Stomach (tissue), 4 donors: ENCODE results near the gene SPTBN2.

Source experiments
- POLR2A ChIP-seq, 4 donors: fragments of 450-650 bp; IDR thresholded peaks; one replicate each; pipeline ENCODE4 v1.6.1; 2016; ENCODE audit warnings: antibody characterized with exemption in 4 of 4, control low read depth in 2 of 4, mild to moderate bottlenecking in 1 of 4, moderate library complexity in 1 of 4
- TF ChIP-seq, protein P1 (sequence below), 7 experiments: fragments of 450-650 bp in 4 of 7; fragments of 200-600 bp in 3 of 7; sonication (generic) in 3 of 7; IDR thresholded peaks; one replicate each; pipeline ENCODE4 v1.5.1; 2016 to 2019; ENCODE audit warnings: antibody characterized with exemption in 7 of 7, control low read depth in 2 of 7, mild to moderate bottlenecking in 1 of 7

DNA sequence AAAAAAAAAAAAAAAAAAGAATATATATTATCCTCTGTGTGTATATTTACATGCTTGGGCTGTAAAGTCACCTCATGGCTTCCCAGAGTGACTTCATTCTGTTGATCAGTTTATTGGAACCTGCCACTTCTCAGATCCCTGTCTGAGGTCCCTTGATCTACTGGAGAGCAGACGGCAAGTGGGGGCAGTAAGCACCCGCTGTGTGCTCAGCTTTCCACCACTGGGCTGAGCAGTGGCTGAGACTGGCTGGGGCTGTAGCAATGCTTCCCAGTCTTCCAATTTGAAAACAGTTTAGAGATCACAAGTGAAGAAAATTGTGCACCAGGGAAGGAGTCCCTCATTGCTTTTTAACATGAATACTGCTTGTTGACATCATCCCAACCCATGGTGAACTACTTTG, 44.4 kb downstream of the SPTBN2 start:
- TF ChIP-seq, protein P1, sequence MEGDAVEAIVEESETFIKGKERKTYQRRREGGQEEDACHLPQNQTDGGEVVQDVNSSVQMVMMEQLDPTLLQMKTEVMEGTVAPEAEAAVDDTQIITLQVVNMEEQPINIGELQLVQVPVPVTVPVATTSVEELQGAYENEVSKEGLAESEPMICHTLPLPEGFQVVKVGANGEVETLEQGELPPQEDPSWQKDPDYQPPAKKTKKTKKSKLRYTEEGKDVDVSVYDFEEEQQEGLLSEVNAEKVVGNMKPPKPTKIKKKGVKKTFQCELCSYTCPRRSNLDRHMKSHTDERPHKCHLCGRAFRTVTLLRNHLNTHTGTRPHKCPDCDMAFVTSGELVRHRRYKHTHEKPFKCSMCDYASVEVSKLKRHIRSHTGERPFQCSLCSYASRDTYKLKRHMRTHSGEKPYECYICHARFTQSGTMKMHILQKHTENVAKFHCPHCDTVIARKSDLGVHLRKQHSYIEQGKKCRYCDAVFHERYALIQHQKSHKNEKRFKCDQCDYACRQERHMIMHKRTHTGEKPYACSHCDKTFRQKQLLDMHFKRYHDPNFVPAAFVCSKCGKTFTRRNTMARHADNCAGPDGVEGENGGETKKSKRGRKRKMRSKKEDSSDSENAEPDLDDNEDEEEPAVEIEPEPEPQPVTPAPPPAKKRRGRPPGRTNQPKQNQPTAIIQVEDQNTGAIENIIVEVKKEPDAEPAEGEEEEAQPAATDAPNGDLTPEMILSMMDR (IDR thresholded peaks at IDR 0.05), result no peak
- no peak for TF ChIP-seq POLR2A (IDR thresholded peaks at IDR 0.05)
